ENCODE data around the gene CAMK4.

Gene CAMK4

DNA sequence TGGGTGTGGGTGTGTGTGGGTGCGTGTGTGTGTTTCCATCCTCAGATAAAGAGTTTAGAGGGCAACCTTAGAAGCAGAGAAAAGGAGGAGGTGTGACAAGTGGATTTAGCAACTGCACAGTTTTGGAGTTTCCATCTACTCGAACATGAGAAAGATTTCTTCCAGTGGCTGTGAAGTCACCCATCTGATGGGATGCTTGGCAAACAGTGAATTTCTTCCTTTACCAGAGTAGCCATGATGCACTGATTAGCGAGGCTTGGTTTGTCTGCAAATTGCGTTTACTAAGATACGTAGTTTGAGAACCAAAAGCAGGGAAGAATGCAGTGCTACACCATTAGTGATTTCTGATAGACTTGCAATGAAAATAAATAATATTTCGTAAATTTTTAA is 288.9 kb downstream of the CAMK4 start:
- ChIA-PET POLR2A (no interaction called here), CTCF (interaction anchor here (0.6 to 0.8 kb wide), 2 partner anchors 18 to 438 kb away, joined by 3 read pairs; no protein-coding TSS in a partner anchor)
- no peak for DNase-seq (ENCODE audit: extremely low spot score)

DNA sequence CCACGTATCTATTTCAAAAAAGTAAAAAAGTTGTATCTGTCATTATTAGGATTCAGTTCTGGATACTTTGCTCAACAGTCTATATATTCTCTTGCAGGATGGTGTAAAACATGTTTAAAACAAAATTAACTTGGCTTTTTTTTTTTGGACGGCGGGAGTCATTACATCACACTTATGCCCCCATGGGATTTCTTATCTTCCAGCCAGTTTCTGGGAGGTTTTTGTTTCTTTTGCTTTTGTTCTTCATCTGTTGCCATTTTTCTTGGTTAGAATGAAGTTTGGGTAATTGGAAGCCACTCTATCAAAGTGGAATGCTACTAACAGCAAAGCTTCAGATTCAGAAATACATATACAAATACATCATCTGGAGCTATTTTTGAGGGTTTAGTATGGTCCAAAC is 289.9 kb downstream of the CAMK4 start:
- CTCF ChIA-PET: interaction anchor here (0.5 kb wide), 1 partner anchor 453 kb away, joined by 3 read pairs; no protein-coding TSS in a partner anchor
- DNase-seq (ENCODE audit: extremely low spot score): no peak
- no peak for TF ChIP-seq FOXA1 (IDR thresholded peaks at IDR 0.05)
- TF ChIP-seq ELF4 (IDR thresholded peaks at IDR 0.05): no peak
- no peak for TF ChIP-seq SP1 (IDR thresholded peaks at IDR 0.05)
- no peak for TF ChIP-seq SUZ12 (IDR thresholded peaks at IDR 0.05)
- TF ChIP-seq FOXM1 (IDR thresholded peaks at IDR 0.05; ENCODE audit: borderline replicate concordance): no peak
- no peak for TF ChIP-seq ZNF384 (IDR thresholded peaks at IDR 0.05)
- TF ChIP-seq CTBP1 (IDR thresholded peaks at IDR 0.05; ENCODE audit: borderline replicate concordance): no peak
- no peak for TF ChIP-seq FOXK2 (IDR thresholded peaks at IDR 0.05)
- TF ChIP-seq TARDBP (IDR thresholded peaks at IDR 0.05): no peak
- TF ChIP-seq ARNT (IDR thresholded peaks at IDR 0.05): no peak
- TF ChIP-seq HDGF (IDR thresholded peaks at IDR 0.05; ENCODE audit: borderline replicate concordance): no peak
- no peak for TF ChIP-seq BHLHE40 (IDR thresholded peaks at IDR 0.05; ENCODE audit: borderline replicate concordance)
- no peak for TF ChIP-seq L3MBTL2 (conservative IDR thresholded peaks at IDR 0.05)
- TF ChIP-seq, protein P1, sequence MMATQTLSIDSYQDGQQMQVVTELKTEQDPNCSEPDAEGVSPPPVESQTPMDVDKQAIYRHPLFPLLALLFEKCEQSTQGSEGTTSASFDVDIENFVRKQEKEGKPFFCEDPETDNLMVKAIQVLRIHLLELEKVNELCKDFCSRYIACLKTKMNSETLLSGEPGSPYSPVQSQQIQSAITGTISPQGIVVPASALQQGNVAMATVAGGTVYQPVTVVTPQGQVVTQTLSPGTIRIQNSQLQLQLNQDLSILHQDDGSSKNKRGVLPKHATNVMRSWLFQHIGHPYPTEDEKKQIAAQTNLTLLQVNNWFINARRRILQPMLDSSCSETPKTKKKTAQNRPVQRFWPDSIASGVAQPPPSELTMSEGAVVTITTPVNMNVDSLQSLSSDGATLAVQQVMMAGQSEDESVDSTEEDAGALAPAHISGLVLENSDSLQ (IDR thresholded peaks at IDR 0.05): no peak
- POLR2A ChIA-PET: no interaction called here

More for the DNA sequence above, 288.9 kb downstream of the CAMK4 start:
- TF ChIP-seq SUZ12 (IDR thresholded peaks at IDR 0.05) (no peak), NFRKB (IDR thresholded peaks at IDR 0.05) (no peak), TARDBP (IDR thresholded peaks at IDR 0.05) (no peak), FOXK2 (IDR thresholded peaks at IDR 0.05) (no peak), ZNF384 (IDR thresholded peaks at IDR 0.05) (no peak), FOXM1 (IDR thresholded peaks at IDR 0.05; ENCODE audit: borderline replicate concordance) (no peak), HDGF (IDR thresholded peaks at IDR 0.05; ENCODE audit: borderline replicate concordance) (no peak), L3MBTL2 (conservative IDR thresholded peaks at IDR 0.05) (no peak), SP1 (IDR thresholded peaks at IDR 0.05) (no peak), LEF1 (IDR thresholded peaks at IDR 0.05; ENCODE audit: borderline replicate concordance) (no peak), CTBP1 (IDR thresholded peaks at IDR 0.05; ENCODE audit: borderline replicate concordance) (no peak), FOXA1 (IDR thresholded peaks at IDR 0.05) (no peak), BHLHE40 (IDR thresholded peaks at IDR 0.05; ENCODE audit: borderline replicate concordance) (no peak), ARNT (IDR thresholded peaks at IDR 0.05) (no peak), ELF4 (IDR thresholded peaks at IDR 0.05) (no peak)
- TF ChIP-seq, protein P1 (IDR thresholded peaks at IDR 0.05): no peak

DNA sequence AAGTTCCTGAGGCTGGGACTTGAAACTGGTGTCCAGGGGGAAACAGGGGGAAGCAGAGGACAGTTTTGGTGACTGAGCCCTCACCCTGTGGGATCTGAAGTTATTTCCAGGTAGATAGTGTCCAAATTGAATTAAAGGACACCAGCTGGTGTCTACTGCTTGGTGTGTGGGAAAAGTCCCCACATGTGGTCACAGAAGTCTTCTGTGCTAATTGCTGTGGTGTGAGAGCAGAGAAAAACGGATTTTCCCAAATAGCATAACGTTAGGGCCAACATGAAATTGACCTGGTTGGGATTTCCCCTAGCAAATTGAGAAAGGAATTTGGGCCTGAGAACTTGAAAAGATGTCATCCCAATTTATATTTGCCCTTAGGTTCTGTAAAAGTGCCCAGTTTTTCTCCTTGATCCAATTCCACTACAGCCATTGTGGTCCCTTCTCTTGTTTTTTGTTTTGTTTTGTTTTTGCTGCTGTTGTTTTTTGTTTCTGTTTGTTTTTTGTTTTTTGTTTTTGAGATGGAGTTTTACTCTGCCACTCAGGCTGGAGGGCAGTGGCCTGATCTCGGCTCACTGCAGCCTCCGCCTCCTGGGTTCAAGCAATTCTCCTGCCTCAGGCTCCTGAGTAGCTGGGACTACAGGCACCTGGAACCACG is 293.8 kb downstream of the CAMK4 start:
- TF ChIP-seq FOXA1 (IDR thresholded peaks at IDR 0.05) (no peak), NFRKB (IDR thresholded peaks at IDR 0.05) (no peak), CTBP1 (IDR thresholded peaks at IDR 0.05; ENCODE audit: borderline replicate concordance) (no peak), ARNT (IDR thresholded peaks at IDR 0.05) (no peak), ZNF384 (IDR thresholded peaks at IDR 0.05) (no peak), SP1 (IDR thresholded peaks at IDR 0.05) (no peak)
- DNase-seq (ENCODE audit: extremely low spot score): no peak
- ChIA-PET CTCF (no interaction called here), POLR2A (no interaction called here)

DNA sequence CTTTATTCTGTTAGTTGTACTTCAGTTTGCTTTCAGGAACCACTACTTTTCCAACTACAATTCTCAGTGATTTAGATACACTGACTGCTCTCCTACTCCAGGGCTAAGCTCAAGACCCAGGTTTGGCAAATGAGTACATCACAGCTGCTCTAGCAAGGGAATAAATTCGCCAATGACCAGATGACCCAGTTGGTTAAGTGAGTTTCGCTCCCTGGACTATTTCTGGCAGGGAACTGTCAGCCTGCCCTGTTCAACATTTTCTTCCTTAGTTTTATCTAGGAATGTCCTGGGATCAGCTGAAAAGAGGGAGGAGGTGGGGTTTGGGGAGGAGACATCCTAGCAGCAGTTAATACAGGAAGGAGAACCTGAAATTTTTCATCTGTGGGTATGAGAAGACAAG is 294.6 kb downstream of the CAMK4 start:
- ChIA-PET CTCF (interaction anchor here (0.6 kb wide), 1 partner anchor 503 kb away, joined by 3 read pairs; no protein-coding TSS in a partner anchor), POLR2A (no interaction called here)
- no peak for DNase-seq (ENCODE audit: extremely low spot score)
- TF ChIP-seq NFRKB (IDR thresholded peaks at IDR 0.05) (no peak), HDGF (IDR thresholded peaks at IDR 0.05; ENCODE audit: borderline replicate concordance) (no peak), CTBP1 (IDR thresholded peaks at IDR 0.05; ENCODE audit: borderline replicate concordance) (no peak), ARNT (IDR thresholded peaks at IDR 0.05) (no peak), LEF1 (IDR thresholded peaks at IDR 0.05; ENCODE audit: borderline replicate concordance) (no peak), L3MBTL2 (conservative IDR thresholded peaks at IDR 0.05) (no peak), SP1 (IDR thresholded peaks at IDR 0.05) (no peak), ELF4 (IDR thresholded peaks at IDR 0.05) (no peak), FOXM1 (IDR thresholded peaks at IDR 0.05; ENCODE audit: borderline replicate concordance) (no peak), TARDBP (IDR thresholded peaks at IDR 0.05) (no peak), BHLHE40 (IDR thresholded peaks at IDR 0.05; ENCODE audit: borderline replicate concordance) (no peak), ZNF384 (IDR thresholded peaks at IDR 0.05) (no peak), SUZ12 (IDR thresholded peaks at IDR 0.05) (no peak)
- TF ChIP-seq, protein P1 (IDR thresholded peaks at IDR 0.05): no peak

DNA sequence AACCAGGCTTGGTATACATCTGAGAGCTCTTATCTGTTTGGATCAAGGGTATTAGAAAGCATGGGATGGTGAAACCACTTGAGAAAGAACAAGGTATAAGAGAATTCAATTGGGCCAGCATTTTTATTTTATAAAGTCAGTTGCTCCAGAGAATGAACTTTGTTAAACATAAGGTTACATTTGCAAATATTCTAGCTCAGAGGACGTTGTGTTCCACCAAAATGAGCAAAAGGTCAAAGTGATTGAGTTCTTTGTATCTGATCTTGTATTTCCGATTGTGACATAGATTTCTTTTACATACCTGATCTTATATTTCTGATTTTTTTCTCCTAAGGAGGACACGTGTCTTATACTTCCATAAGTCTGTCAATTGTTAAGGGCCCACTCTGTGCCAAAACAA is 296.7 kb downstream of the CAMK4 start:
- no peak for DNase-seq (ENCODE audit: extremely low spot score)
- POLR2A ChIA-PET: no interaction called here
- TF ChIP-seq NFRKB (IDR thresholded peaks at IDR 0.05) (no peak), ELF4 (IDR thresholded peaks at IDR 0.05) (no peak), TARDBP (IDR thresholded peaks at IDR 0.05) (no peak), LEF1 (IDR thresholded peaks at IDR 0.05; ENCODE audit: borderline replicate concordance) (no peak), ZNF384 (IDR thresholded peaks at IDR 0.05) (no peak), FOXA1 (IDR thresholded peaks at IDR 0.05) (no peak), BHLHE40 (IDR thresholded peaks at IDR 0.05; ENCODE audit: borderline replicate concordance) (no peak), FOXK2 (IDR thresholded peaks at IDR 0.05) (no peak), ARNT (IDR thresholded peaks at IDR 0.05) (no peak)
- TF ChIP-seq, protein P1 (IDR thresholded peaks at IDR 0.05): no peak
- CTCF ChIA-PET: no interaction called here

Measured in HEK293T (cell line).